Esophagus squamous epithelium (tissue), 4 donors: Measurements from ENCODE around the gene CALN1.
"Not testable (repeated sequence)": the region's sequence is repeated elsewhere in the genome, so short reads cannot be mapped to it uniquely, and the experiment has no call there.

ENCODE experiments used
- POLR2A ChIP-seq, 4 donors: fragments of 450-650 bp; IDR thresholded peaks; one replicate each; pipeline ENCODE4 v1.6.1; 2017; ENCODE audit warnings: antibody characterized with exemption in 4 of 4, mild to moderate bottlenecking in 4 of 4, moderate library complexity in 3 of 4
- TF ChIP-seq, protein P1 (sequence below), 6 experiments: fragments of 450-650 bp in 4 of 6; fragments of 200-600 bp in 2 of 6; sonication (generic) in 2 of 6; IDR thresholded peaks; one replicate each; pipeline ENCODE4 v1.5.1; 2016 to 2019; ENCODE audit warnings: antibody characterized with exemption in 6 of 6, mild to moderate bottlenecking in 4 of 6, moderate library complexity in 4 of 6

DNA sequence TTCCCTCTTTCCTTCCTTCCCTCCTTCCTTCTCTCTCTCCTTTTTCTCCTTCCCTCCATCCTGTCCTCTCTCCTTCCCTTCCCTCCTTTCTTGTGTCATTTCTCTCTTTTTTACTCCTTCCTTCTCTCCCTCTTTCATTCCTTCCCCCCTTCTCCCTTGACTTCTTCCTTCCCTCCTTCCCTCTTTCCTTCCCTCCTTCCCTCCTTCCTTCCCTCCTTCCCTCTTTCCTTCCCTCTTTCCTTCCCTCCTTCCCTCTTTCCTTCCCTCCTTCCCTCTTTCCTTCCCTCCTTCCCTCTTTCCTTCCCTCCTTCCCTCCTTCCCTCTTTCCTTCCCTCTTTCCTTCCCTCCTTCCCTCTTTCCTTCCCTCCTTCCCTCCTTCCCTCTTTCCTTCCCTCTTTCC, 203.1 kb downstream of the CALN1 start:
- TF ChIP-seq, protein P1, sequence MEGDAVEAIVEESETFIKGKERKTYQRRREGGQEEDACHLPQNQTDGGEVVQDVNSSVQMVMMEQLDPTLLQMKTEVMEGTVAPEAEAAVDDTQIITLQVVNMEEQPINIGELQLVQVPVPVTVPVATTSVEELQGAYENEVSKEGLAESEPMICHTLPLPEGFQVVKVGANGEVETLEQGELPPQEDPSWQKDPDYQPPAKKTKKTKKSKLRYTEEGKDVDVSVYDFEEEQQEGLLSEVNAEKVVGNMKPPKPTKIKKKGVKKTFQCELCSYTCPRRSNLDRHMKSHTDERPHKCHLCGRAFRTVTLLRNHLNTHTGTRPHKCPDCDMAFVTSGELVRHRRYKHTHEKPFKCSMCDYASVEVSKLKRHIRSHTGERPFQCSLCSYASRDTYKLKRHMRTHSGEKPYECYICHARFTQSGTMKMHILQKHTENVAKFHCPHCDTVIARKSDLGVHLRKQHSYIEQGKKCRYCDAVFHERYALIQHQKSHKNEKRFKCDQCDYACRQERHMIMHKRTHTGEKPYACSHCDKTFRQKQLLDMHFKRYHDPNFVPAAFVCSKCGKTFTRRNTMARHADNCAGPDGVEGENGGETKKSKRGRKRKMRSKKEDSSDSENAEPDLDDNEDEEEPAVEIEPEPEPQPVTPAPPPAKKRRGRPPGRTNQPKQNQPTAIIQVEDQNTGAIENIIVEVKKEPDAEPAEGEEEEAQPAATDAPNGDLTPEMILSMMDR (IDR thresholded peaks at IDR 0.05): not testable (repeated sequence)
- TF ChIP-seq POLR2A (IDR thresholded peaks at IDR 0.05): not testable (repeated sequence)
